ENCODE measurements around the gene GRIP2.

Gene GRIP2

DNA sequence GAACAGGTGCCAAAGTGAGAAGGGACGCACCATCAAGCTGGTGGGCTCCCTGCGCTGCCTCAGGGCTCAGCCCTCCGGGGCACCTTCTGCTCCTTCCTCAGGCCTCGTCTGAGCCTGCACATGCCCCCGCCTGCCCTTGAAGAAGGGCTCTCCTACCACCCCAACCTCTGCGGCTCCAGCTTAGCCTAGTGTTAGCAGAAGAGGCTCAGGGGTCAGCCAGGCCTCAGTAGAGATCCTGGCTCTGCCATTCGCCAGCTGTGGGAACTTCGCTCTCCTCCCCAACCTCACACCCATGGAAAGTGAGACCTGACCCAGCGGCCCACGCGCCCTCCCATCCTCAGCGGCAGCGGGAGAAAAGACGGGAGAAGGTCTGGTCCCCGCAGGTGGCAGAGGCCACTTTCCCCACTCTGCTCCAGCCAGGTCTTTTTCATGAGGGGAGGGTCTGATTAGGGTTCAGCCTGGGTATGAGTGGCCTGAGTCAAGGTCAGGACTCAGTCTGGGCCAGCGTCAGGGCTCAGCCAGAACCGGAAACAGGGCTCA is 8.2 kb downstream of the GRIP2 start:
- 93 to 96% methylated on average over 12 to 17 of the region's 17 CpGs for WGBS, 2 experiments (ENCODE audit: insufficient coverage in 2 of 2)
- H3K36me3 ChIP-seq (ENCODE audit: control insufficient read depth, insufficient read depth, low read length), result no peaks in the 10 kb centered on the region
- H3K9me3 ChIP-seq (ENCODE audit: control insufficient read depth, low read length), result no peaks in the 10 kb centered on the region
- no peak overlapping the region for H3K27ac ChIP-seq (ENCODE audit: low read depth, low read length, severe bottlenecking)
- peaks cover 6% of the 10 kb centered on the region for H3K4me1 ChIP-seq (ENCODE audit: control insufficient read depth, insufficient read depth, low read length, poor library complexity, severe bottlenecking)
- H3K4me3 ChIP-seq (ENCODE audit: extremely low read depth, insufficient read depth, low read length, poor library complexity, severe bottlenecking), result no peak overlapping the region

- H3K4me1 ChIP-seq (ENCODE audit: control insufficient read depth, insufficient read depth, low read length, poor library complexity, severe bottlenecking), result peaks cover 10% of the 10 kb centered on the region
- H3K4me3 ChIP-seq (ENCODE audit: extremely low read depth, insufficient read depth, low read length, poor library complexity, severe bottlenecking), result no peak overlapping the region
- WGBS, 2 experiments (ENCODE audit: insufficient coverage in 2 of 2), result 90 to 100% methylated on average over 1 to 2 of the region's 3 CpGs
- H3K36me3 ChIP-seq (ENCODE audit: control insufficient read depth, insufficient read depth, low read length), result no peaks in the 10 kb centered on the region
- no peaks in the 10 kb centered on the region for H3K9me3 ChIP-seq (ENCODE audit: control insufficient read depth, low read length)
- H3K27ac ChIP-seq (ENCODE audit: low read depth, low read length, severe bottlenecking), result no peak overlapping the region
Measured at GRCh38 chr3:14528081-14528480, 12.1 kb downstream of the GRIP2 start.

DNA sequence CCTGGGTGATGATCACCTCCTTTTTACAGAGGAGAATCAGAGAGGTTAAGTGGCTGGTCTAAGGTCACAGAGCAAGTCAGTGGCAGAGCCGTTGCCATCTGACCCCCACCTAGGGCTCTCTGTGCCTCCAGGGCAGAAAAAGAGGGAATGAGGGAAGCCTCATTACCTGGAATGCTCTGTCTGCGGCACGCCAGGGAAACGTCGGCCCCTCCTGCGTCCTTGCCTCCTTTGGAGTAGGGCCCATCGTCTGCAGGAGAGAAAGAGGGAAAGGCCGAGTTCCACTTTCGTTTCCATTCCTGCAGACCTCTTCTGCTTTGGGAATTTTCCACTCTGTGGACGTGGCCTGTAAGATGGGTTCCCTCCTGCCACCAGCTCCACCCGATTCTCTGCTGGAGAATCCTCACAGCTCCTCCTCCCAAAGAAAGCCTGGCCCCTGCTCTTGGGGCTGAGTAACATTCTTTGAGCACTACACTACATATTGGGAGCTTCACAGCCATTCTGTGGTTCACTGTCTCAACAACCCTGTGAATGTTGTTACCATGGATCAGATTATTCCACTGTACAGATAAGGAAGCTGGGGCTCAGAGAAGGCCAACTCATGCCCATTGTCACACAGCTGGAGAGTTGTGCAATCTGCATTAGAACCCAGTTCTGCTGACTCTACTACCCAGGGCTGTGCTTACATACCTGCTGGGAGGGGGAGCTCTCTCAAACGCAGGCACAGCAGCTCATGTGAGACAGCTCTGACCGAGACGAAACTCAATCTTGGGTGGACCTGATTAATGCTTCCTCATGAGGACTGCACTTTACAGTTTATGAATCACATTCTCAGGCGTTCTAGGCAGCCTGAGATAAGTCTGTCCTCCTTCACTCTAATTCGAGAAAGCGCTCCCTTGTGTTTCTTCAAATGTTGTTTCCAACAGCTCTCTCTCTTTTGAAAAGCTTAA is 14.2 kb downstream of the GRIP2 start:
- Histone ChIP-seq H3K4me1 (ENCODE audit: control insufficient read depth, insufficient read depth, low read length, poor library complexity, severe bottlenecking) (peaks cover 10% of the 10 kb centered on the region), H3K27ac (ENCODE audit: low read depth, low read length, severe bottlenecking) (no peak overlapping the region), H3K9me3 (ENCODE audit: control insufficient read depth, low read length) (no peaks in the 10 kb centered on the region), H3K4me3 (ENCODE audit: extremely low read depth, insufficient read depth, low read length, poor library complexity, severe bottlenecking) (no peak overlapping the region), H3K36me3 (ENCODE audit: control insufficient read depth, insufficient read depth, low read length) (no peaks in the 10 kb centered on the region)
- 61 to 67% methylated on average over 15 of the region's 17 CpGs for WGBS, 2 experiments (ENCODE audit: insufficient coverage in 2 of 2)

DNA sequence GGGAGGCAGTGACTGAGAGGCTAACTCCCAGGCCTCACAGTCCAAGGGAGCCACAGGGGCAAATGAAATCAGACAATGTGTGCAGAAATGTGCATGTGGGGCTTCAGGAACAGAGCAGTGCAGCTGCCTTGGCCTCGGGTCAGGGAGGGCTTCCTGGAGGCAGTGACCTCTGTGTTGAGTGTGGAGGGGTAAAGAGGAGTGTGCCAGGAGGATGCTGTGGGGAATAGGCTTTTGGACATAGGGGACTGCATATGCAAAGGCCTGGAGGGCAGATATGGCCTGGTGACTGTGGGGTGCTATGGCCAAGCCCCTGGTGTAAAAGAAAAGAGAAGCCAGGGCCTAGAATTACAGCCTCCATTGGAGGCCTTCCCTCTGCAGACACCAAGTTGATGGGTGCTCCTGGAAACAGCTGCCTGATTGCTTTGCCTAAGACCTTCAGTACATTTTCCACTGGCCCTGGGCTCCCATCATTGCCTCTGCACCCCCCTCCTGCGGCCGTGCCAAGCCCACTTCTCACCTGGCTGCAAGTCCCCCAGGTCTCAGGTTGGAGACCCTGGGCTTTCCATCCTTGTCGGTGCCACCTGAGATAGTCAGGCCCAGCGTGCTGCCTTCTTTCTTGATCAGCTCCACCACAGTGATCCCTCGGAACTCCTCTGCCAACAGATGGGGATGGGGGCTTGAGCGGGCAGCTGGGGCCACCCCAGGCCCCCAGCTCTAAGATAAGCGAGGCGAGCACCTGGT is 15.1 kb downstream of the GRIP2 start:
- Histone ChIP-seq H3K4me3 (ENCODE audit: extremely low read depth, insufficient read depth, low read length, poor library complexity, severe bottlenecking) (no peak overlapping the region), H3K36me3 (ENCODE audit: control insufficient read depth, insufficient read depth, low read length) (no peaks in the 10 kb centered on the region), H3K4me1 (ENCODE audit: control insufficient read depth, insufficient read depth, low read length, poor library complexity, severe bottlenecking) (peaks cover 10% of the 10 kb centered on the region), H3K9me3 (ENCODE audit: control insufficient read depth, low read length) (no peaks in the 10 kb centered on the region), H3K27ac (ENCODE audit: low read depth, low read length, severe bottlenecking) (no peak overlapping the region)
- WGBS, 2 experiments (ENCODE audit: insufficient coverage in 2 of 2), result 72 to 75% methylated on average over 4 to 8 of the region's 9 CpGs

GRCh38 chr3:14524311-14524711 is 15.8 kb downstream of the GRIP2 start:
- no peaks in the 10 kb centered on the region for H3K9me3 ChIP-seq (ENCODE audit: control insufficient read depth, low read length)
- no peak overlapping the region for H3K4me3 ChIP-seq (ENCODE audit: extremely low read depth, insufficient read depth, low read length, poor library complexity, severe bottlenecking)
- no peaks in the 10 kb centered on the region for H3K36me3 ChIP-seq (ENCODE audit: control insufficient read depth, insufficient read depth, low read length)
- H3K27ac ChIP-seq (ENCODE audit: low read depth, low read length, severe bottlenecking), result no peak overlapping the region
- WGBS, 2 experiments (ENCODE audit: insufficient coverage in 2 of 2), result 96% methylated on average over 14 of the region's 14 CpGs
- peaks cover 10% of the 10 kb centered on the region for H3K4me1 ChIP-seq (ENCODE audit: control insufficient read depth, insufficient read depth, low read length, poor library complexity, severe bottlenecking)

DNA sequence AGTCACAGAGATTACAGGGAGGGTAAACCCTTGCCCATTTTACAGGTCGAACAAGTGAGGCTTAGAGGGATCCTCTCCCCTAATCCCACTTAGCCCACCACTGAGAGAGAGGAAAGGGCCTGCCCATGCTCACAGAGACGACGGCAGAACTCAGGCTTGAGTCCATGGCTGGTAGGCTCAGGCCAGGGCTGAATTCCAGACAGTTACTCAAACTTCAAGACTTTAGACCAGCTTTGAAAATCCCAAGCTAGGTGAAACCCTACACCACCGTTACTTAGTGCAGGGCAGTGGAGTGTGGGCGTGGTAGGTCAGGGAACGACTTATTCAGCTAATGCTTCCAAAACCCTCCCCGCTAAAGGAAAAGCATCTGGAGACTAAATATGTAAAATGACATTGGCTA is 16.4 kb downstream of the GRIP2 start:
- 64 to 78% methylated on average over 1 to 4 of the region's 7 CpGs for WGBS, 2 experiments (ENCODE audit: insufficient coverage in 2 of 2)
- no peaks in the 10 kb centered on the region for H3K9me3 ChIP-seq (ENCODE audit: control insufficient read depth, low read length)
- no peak overlapping the region for H3K27ac ChIP-seq (ENCODE audit: low read depth, low read length, severe bottlenecking)
- H3K4me1 ChIP-seq (ENCODE audit: control insufficient read depth, insufficient read depth, low read length, poor library complexity, severe bottlenecking), result peaks cover 10% of the 10 kb centered on the region
- no peaks in the 10 kb centered on the region for H3K36me3 ChIP-seq (ENCODE audit: control insufficient read depth, insufficient read depth, low read length)
- H3K4me3 ChIP-seq (ENCODE audit: extremely low read depth, insufficient read depth, low read length, poor library complexity, severe bottlenecking), result no peak overlapping the region

DNA sequence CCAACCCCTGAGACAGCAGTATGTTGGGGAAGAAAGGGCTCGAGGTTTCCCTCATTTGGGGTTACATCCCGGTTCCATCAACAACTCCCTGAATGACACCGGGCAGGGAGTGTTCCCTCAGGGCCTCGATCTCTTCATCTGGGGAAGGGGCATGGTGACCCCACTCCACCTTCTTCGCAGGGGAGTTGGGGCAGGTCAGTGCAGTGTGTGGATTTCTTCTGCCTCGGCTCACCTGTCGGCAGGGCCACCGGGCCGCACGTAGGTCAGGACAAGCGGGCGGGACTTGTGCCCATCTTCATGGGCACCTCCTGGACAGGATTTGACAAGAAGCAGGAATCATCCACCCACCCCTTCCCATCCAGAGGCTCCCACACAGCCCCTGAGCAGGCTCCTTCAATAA is 17.4 kb downstream of the GRIP2 start:
- H3K27ac ChIP-seq (ENCODE audit: low read depth, low read length, severe bottlenecking), result no peak overlapping the region
- H3K36me3 ChIP-seq (ENCODE audit: control insufficient read depth, insufficient read depth, low read length), result no peaks in the 10 kb centered on the region
- WGBS, 2 experiments (ENCODE audit: insufficient coverage in 2 of 2), result 90 to 93% methylated on average over 2 to 12 of the region's 12 CpGs
- no peaks in the 10 kb centered on the region for H3K9me3 ChIP-seq (ENCODE audit: control insufficient read depth, low read length)
- peaks cover 10% of the 10 kb centered on the region for H3K4me1 ChIP-seq (ENCODE audit: control insufficient read depth, insufficient read depth, low read length, poor library complexity, severe bottlenecking)
- no peak overlapping the region for H3K4me3 ChIP-seq (ENCODE audit: extremely low read depth, insufficient read depth, low read length, poor library complexity, severe bottlenecking)

DNA sequence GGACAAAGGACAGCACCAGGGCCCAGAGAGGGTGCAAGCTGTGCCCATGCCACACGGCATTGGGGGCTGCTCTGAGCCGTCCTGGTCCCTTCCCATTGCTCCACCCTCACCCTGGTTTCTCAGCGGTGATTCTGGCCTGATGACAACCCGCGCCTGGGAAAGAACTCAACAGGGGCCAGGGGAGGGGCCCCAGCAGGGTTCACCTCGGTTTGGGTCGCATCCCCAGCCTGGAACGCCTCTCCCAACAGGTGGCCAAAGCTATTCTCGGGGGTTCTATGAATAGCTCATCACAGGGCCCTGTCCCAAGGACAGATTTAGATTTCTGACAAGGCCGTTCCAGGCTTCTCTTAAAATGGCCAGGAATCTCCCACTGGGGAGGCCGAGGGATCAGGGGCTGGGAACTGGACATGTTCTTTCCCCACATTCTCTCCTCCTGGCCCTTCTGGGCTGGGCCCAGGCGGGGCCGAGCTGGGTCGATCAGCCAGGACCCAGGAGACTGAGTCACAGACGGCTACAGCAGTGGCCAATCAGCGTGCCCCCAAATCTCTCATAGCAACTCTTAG is 17.9 kb downstream of the GRIP2 start:
- WGBS, 2 experiments (ENCODE audit: insufficient coverage in 2 of 2), result 76 to 85% methylated on average over 13 to 15 of the region's 16 CpGs
- Histone ChIP-seq H3K4me3 (ENCODE audit: extremely low read depth, insufficient read depth, low read length, poor library complexity, severe bottlenecking) (no peak overlapping the region), H3K27ac (ENCODE audit: low read depth, low read length, severe bottlenecking) (no peak overlapping the region)

DNA sequence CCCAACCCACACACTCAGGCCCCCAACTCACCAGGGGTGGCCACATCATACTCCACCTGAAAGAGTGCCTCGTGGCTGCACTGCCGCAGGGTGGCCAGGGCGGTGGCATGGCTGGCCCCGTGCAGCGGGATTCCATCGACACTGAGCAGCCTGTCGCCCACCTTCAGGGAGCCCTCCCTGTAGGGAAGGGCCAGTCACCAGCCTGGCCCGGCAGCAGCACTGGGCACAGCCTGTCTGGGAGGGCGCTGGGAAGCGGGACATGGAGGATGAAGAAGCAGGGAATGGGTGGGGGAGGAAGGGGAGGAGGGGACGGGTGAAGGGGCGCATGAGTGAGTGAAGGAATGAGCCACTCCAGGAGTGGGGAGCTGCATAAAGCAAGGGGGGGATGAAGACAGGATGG is 18.5 kb downstream of the GRIP2 start:
- Histone ChIP-seq H3K4me3 (ENCODE audit: extremely low read depth, insufficient read depth, low read length, poor library complexity, severe bottlenecking) (no peak overlapping the region), H3K9me3 (ENCODE audit: control insufficient read depth, low read length) (no peaks in the 10 kb centered on the region), H3K36me3 (ENCODE audit: control insufficient read depth, insufficient read depth, low read length) (no peaks in the 10 kb centered on the region), H3K27ac (ENCODE audit: low read depth, low read length, severe bottlenecking) (no peak overlapping the region), H3K4me1 (ENCODE audit: control insufficient read depth, insufficient read depth, low read length, poor library complexity, severe bottlenecking) (peaks cover 8% of the 10 kb centered on the region)
- WGBS, 2 experiments (ENCODE audit: insufficient coverage in 2 of 2), result 91 to 96% methylated on average over 9 to 11 of the region's 12 CpGs

More for the DNA sequence above, 17.9 kb downstream of the GRIP2 start:
- no peaks in the 10 kb centered on the region for H3K36me3 ChIP-seq (ENCODE audit: control insufficient read depth, insufficient read depth, low read length)
- no peaks in the 10 kb centered on the region for H3K9me3 ChIP-seq (ENCODE audit: control insufficient read depth, low read length)
- peaks cover 10% of the 10 kb centered on the region for H3K4me1 ChIP-seq (ENCODE audit: control insufficient read depth, insufficient read depth, low read length, poor library complexity, severe bottlenecking)

GRCh38 chr3:14520967-14521366 is 19.2 kb downstream of the GRIP2 start:
- Histone ChIP-seq H3K27ac (ENCODE audit: low read depth, low read length, severe bottlenecking) (no peak overlapping the region), H3K4me3 (ENCODE audit: extremely low read depth, insufficient read depth, low read length, poor library complexity, severe bottlenecking) (no peak overlapping the region), H3K4me1 (ENCODE audit: control insufficient read depth, insufficient read depth, low read length, poor library complexity, severe bottlenecking) (peaks cover 6% of the 10 kb centered on the region), H3K9me3 (ENCODE audit: control insufficient read depth, low read length) (no peaks in the 10 kb centered on the region), H3K36me3 (ENCODE audit: control insufficient read depth, insufficient read depth, low read length) (no peaks in the 10 kb centered on the region)
- 89 to 93% methylated on average over 8 of the region's 8 CpGs for WGBS, 2 experiments (ENCODE audit: insufficient coverage in 2 of 2)

Data from mesodermal cell (in vitro differentiated cells).